Limb (tissue), 2 donors: ENCODE measurements around the gene HMGN4.

Source experiments
- DNase-seq, 2 donors: peaks; one replicate each; pipeline ENCODE4 v3.0.0-alpha.2; 2016; ENCODE audit errors: extremely low spot score in 2 of 2

HMGN4 gene

DNA sequence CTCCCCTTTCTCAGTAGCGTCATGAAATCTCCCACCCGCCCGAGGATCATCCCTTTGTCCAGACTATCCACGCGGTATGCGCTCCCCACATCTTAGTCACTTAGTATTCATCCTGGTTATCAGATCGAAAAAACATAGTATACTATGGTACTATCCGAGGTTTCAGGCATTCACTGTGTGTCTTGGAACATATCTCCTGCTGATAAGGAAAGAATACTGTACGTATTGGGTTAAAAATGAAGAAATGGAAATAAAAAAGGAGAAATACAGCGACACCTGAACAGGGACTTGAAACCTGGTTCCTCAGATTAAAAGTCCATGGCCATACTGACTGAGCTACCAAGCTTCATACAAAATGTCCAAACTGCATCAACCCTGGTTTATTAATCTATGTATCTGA is 14.0 kb downstream of the HMGN4 start:
- DNase-seq = no peak

DNA sequence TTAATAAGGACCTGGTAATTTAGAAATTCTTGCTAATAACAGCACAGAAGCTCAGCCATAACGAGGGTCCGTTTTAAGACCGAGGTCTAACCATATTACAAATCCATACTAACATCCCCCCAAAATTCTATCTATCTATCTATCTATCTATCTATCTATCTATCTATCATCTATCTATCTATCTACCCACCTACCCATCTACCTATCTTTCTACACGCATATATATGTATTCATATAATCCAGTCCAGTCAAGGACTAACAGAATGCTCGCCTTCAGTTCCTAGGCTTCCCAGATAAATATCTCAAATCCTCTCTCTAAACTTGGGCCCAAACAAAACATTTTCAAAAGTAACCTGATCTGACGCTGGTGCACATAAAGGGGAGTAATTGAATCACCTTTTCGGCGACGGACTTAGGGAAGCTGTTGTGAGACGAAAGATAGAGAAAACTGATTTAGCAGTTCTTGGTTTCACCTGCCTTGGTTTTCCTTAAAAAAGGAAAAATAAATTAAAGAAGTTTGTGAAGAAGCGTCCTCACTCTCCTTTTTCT is 14.5 kb downstream of the HMGN4 start:
- DNase-seq = no peak

DNA sequence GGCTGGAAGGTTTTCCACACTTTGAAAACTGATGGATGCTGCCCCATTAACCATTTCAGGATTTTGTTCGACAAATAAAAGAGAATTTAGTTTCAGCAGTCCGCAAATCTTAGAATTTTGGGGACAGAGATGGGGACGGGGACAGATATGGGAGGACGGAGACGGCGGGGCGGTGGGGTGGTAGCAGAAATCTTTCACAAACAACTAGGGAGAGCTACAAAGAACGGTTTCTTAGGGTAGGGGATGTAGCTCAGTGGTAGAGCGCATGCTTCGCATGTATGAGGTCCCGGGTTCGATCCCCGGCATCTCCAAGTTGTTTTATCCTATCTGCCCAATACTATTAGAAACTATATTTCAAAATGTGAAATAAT is 15.1 kb downstream of the HMGN4 start:
- peak; percentile 85 to 88 for DNase-seq

DNA sequence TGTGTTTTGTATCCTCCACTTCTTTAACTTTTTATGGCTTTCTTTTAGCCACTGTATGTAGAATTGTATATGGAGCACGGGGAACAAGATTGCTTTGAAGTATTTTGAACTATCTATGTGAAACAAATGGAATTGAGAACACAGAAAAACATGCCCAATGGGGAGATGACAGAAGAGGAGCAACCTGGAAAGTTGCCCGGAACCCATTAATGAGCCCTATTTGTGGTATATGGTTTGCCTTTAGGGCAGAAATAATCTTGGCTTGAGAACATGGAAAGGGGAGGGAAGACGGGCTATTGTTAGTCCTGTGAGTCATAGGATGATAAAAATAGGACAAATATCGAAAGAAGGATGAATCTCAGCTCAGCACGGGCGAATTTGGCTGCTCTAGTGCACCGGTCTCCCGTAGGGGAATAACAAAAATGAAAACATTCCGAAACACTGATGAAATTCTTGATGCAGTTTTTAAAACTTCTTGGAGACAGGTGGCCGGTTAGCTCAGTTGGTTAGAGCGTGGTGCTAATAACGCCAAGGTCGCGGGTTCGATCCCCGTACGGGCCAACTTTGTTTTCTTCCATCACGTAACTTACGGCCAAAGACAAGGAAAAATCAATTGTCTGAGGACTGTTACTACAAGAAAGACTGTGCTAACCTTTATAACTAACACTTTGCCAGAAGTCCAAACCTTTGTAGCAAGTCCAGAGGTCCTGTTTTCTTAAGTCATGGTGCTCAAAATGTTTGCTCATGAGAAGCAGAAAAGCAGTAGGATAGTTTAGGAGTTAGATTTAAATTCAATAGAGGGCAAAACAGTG is 15.7 kb downstream of the HMGN4 start:
- DNase-seq = peak; percentile 85

DNA sequence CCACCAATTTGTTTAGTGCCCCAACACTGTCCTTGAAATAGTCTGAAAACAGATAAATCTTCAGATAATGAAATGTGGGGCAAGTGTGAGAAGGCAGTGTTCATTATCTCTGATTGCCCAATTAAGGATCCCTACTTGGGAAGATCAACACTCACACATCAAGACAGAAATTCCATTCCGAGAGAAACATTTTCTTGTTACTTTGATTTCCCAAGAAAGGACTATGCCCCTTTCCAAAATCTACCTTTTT is 16.2 kb downstream of the HMGN4 start:
- no peak for DNase-seq

DNA sequence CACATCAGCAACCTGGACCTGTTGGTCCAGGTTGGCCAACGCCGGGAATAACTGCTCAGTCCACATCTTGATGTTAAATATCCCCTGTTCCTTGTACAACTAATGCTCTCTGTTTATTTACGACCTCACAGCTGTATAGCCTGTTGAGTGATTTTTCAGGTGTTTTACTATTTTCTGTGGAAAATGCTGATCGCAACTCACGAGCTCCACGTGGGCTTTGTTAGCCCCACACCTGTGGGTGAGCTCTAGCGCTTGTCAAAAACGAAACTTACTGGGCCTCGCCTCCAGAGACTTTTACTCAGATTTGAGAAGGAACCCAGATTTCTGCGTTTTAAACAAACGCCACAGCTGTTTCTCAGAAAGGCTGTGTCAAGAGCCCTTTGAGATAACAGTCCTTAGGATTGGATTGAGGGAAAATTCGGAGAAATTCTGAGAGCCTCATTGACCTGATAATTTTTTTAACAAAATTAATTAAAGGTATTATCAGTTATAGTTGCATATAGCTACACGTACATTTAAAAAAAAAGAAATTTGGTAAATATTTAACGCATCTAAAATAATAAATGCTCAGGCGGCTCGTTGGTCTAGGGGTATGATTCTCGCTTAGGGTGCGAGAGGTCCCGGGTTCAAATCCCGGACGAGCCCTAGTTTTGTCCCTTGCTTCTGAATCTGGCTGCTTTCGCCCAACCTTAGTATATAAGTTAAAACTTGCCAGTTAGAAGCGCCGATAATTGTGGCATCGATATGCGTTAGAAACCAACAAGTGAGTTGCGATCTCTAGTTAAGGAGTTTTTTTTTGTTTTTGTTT is 16.7 kb downstream of the HMGN4 start:
- DNase-seq = peak in 1 of 2 donors; percentile 68

DNA sequence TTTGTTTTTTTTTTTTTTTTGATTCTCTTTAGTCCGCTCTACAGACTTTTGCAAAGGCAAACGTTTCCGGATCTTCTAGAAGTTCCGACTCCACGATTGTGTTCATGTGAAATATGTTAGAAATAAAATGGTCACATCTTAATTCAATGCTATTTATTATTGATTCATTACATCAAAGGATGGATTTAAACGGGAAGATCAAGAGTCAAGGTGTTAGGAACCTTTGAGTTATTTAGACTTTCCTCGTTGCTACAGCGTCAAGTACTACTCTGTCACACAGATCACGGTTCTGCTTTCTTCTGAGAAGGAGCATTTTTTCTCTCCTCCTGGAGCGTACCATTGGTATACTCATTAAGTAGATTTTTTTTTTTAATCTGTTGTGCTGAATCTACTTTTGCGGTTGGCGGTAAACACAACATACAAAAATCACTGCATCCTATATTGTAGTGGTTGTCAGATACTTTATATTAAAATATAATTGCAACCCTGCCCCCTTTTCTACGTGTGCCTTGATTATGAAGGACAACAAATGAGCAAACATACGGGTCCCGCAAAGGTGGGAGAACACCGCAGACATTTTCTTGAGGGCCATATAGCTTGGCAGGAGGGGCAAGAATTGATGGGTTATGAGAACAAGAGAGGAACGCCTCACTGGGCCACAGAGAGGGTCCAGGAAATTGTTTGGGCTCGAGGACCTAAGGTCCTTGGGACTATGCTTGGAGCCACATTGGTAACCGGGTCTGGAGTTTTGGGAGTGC is 17.5 kb downstream of the HMGN4 start:
- DNase-seq = no peak

DNA sequence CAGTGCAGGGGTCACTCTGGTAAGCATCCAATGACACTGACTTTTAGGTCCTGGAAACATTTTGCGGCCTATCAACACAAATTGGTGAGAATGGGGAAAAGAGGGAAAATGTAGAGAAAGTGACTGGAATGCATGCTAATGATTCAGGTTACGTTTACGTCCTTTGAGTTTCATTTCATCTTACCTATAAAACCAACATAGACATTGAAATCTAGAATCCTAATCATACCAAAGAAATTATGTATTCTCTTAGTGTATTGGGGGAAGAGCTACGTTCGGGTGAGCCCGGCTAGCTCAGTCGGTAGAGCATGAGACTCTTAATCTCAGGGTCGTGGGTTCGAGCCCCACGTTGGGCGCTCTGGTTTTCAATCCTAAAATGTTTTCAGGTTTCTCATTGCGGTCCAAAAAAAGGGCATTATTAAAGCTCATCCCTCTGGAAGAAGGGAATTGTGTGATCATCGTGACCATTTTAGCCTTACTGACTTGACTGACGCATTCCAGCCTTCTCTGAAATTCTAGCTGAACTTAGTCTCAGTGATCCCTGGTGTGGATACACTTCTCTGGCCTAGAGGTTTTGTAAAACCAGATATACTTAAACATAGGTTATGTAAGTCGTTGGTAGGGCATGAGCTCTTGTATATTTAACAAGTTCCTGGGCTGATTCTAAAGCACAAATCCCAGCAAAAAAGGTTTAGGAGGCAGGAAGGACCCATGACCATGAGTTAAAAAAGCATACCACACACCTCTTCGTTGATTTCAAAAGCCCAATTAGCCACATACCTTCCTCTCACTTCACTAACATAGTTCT is 18.3 kb downstream of the HMGN4 start:
- DNase-seq = peak in 1 of 2 donors; percentile 76

DNA sequence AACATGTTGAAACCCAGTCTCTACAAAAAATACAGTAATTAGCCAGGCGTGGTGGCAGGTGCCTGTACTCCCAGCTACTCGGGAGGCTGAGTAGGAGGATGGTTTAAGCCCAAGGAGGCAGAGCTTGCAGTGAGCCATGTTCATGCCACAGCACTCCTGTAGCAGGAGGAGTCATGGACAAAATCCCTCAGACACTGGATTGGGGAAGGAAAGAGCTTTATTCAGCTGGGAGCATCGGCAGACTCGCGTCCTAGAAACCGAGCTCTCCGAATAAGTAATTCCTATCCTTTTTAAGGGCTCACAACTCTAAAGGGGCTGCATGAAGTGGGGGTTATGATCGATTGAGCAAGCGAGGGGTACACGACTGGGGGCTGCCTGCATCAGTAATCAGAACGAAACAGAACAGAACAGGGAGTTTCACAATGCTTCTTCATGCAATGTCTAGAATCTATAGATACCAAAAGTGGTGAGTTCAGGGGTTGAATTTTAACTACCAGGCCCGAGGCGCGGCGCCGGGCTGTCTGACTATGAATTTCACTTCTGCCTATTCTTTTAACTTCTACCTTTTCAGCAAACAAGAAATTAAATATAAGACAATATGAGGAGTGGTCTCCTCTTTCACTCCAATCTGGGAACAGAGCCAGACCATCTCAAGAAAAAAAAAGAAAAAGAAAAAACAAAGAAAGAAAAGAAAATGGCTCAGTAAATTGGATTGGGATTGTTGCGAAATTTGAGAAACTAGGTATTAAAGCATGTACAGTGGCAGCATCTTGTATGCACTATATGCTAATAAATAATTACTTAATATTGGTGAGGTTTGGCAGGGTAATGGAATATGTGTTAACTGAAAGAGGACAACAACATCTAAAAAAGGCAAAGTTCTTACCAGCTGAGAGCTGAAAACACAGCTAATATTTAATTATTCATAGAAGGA is 23.6 kb downstream of the HMGN4 start:
- DNase-seq = no peak

DNA sequence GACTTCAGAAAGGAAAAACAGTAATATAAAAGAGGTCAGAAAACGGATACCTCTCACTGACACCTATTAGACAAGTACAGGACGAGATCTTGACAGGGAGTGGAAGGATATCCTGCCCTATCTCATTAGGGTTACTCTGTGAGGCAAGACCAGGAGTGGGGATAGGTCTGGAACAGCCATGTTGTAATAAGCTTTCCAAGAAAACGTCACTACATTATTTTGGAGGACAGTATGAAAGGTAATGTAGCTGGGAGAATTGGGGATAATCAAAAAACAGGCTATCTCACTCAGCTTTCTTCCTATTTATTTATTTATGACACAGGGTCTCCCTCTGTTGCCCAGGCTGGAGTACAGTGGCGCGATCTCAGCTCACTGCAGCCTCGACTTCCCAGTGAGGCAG is 25.3 kb downstream of the HMGN4 start:
- no peak for DNase-seq

DNA sequence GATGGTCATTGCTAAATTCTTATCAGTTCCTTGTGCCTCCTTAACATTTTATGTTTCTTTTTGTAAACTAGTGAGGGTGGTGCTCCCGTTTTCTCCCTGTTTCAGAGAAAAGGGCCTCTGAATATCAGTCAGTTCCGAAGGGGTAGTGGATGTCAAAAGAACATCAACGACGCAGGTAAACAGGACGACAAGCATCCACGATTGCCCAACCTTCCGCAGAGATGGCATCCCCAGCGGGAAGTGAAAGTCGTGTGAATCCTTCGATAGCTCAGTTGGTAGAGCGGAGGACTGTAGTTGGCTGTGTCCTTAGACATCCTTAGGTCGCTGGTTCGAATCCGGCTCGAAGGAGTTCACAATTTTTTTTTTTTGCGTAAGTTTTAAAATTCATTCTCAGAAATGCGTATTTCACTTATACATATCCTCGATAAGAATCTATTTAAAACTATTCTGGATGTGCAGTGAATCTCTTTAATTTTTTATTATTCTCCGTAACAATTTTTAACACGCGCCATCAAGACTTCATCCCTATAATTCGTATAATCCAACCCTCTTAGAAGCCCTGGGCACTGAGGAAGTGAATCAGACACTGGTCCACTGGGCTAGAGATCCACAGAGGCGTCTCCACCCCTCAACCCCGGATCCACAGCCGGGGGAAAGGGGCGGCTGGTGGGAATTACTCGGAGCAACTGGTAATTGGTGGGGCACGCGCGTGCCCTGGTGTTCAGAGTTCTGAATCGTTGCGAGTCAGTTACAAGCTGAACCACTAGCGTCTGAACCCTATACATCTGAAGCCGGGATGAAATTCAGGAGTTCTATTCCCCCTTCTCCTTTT is 30.7 kb downstream of the HMGN4 start:
- DNase-seq = peak; percentile 89 to 97

DNA sequence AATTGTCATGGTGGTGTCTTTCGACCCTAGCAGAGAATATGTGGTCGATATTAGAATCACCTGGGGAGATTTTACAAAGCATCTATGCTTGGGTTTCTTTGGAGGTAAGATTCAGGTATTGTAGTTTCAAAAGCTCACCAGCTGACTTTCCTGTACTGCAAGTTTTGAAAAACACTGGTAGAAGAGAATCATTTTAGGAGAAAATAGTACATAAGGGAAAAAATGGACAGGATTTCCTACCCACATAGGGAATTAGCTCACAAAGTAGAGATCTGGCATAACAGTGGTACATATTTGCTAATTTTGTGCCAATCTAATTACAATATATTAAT is 31.2 kb downstream of the HMGN4 start:
- DNase-seq = no peak

DNA sequence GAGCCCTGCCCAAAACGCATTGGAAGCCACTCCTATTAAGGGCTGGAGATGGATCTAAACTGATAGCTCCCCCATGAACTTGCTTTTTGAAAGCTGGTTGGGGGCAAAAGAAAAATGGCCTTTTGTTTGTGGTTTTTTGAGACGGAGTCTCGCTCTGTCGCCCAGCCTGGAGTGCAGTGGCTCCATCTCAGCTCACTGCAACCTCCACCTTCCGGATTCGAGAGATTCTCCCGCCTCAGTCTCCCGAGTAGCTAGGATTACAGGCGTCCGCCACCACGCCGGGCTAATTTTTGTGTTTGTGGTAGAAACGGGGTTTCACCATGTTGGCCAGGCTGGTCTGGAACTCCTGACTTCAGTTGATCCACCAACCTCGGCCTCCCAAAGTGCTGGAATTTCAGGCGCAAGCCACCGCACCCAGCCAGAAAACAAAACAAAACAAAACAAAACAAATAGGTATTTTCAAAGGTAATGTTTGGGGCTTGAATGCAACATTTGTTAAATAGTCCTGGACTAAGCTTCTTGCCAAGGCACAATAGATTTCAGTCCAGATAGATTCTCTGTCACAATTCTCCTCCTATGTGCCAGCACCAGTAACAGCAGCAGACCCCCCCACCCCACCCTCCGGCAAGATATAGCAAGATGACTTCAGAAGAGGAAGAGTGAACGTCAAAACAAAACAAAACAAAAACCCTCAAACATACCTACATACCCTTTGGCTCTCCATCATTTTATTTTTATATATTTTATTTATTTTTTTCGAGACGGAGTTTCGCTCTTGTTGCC is 32.1 kb downstream of the HMGN4 start:
- DNase-seq = no peak

DNA sequence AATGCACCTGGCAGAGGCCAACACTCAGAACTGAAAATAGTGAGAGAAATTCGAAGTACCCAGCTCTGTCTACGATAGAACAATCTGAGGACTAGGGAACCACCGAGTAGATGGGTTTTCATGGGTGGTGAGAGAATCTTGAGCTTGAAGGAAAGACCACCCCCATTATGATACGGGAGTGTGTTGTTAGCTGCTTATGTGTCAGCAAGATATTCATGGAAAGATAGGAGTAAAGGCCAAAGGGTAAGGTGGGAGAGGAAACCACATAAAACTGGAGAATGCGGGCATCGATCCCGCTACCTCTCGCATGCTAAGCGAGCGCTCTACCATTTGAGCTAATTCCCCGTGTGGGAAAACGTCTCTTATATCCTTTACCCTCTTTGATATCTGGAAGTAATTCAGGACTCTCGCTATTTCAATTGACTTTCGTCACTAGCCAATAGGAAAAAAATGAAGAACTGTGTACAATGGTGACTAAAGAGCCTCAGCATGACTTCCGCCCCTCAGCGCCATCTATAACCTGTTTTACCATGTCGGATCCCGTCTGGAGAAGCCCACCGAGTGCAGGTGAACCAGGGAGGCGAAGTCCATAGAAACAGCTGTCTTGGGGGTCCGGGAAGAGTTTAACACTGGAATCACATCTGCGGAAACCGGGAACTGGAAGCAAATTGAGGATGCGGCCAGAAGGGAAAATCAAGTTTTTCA is 33.6 kb downstream of the HMGN4 start:
- peak; percentile 63 to 72 for DNase-seq

DNA sequence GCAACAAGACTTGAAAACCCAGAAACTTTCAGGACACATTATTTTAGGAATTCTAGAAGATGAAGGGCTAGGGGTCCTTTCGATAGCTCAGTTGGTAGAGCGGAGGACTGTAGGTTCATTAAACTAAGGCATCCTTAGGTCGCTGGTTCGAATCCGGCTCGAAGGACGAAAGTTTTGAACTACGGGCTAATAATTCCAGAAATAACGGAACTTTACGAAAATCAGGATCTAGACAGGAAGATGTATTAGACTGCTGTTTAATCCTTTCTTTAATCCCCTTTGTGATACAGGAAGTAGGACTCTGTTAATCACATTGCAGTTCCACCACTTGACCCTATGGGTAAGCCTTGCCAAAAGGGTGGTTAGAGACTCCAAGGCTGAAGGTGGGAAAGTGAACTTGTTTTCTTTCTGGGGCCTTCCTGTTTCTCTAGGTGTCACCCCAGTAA is 37.4 kb downstream of the HMGN4 start:
- DNase-seq = no peak

DNA sequence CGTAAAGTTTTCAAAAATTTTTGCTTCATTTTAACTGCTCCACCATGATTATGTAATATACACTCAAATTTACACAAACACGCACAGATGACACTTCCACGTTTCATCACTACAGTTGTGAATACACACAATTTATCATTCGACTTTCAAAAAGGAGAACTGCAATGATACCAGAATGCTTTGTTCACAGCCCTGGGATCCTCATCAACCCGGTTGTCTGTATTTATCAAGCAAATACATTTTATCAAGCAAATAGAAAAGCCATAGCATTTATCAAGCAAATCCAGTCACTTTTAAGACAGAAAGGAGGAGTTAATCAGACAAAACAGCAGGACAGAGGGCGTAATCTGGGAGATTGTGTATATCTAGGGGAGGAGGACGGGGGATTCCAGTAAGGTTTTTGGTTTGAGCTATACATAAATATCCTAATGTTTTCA is 38.3 kb downstream of the HMGN4 start:
- no peak for DNase-seq

DNA sequence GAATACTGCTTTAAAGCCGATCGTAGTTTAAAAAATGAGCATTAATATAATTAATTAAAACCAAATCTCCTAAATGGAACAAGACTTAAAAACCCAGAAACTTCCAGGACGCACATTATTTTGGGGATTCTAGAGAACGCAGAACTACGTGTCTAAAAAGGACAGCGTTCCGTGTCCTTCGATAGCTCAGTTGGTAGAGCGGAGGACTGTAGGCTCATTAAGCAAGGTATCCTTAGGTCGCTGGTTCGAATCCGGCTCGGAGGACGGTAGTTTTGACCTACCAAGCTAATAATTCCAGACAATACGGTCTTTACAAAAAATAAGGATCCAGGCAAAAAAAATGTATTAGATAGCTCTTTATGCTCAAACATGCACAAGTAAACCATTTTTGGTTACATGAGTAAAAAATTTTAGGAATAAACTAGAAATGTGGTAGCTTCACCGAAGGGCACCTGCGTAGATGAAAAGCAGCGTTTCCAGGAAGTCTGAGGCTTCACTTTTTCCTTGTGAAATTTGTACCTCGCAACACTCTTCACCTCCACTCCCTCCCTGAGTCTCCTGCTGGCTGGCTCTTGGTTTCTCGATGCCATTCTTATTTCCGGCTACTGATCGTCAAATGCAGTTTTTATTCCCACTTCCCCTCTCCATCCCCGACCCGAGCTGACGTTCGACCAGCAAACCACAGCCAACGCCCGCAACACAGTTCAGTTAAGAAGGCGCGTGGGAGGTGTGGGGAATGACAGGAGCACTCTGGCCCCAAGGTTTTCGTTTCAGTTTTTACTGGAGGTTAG is 39.0 kb downstream of the HMGN4 start:
- peak in 1 of 2 donors; percentile 44 for DNase-seq
